ENCODE results near the gene MAPK8IP2. TPM values are rescaled to one million over a fixed set of nuclear protein-coding genes. Genes with fewer than 3 reads are reported as not detected.

MAPK8IP2 gene
- total and polyA plus RNA-seq, 2 of the 4 experiments (the other 2 are of a cell fraction) = under 0.01 to 0.14 TPM

DNA sequence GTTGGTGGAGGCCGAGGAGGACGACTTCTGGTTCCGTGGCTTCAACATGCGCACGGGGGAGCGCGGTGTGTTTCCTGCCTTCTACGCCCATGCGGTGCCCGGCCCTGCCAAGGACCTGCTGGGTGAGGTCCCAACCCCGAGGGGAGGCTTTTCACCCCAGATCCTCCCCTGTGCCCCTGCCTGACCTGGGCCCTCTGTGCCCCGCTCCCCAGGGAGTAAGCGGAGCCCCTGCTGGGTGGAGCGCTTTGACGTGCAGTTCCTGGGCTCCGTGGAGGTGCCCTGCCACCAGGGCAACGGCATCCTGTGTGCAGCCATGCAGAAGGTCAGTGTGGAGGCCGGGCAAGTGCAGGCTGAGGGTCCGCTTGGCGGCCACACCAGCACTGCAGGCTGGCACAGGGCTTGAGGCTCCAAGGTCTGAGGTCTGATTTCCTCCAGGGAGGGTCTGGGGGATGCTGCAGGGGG lies 5.1 kb downstream of the MAPK8IP2 start:
- Histone ChIP-seq H3K4me1 (ENCODE audit: control insufficient read depth, insufficient read depth, low read length) (no peaks in the 10 kb centered on the region), H3K4ac (ENCODE audit: low read depth, low read length) (no peak overlapping the region), H2AK9ac (replicated peaks; ENCODE audit: low read depth, low read length, poor library complexity) (no peak overlapping the region), H3K4me3 (ENCODE audit: insufficient read depth, low read depth, low read length) (no peak overlapping the region), H3K27ac (ENCODE audit: insufficient read depth, low read length) (no peak overlapping the region), H2BK120ac (ENCODE audit: low read depth, low read length) (no peak overlapping the region), H3K27me3 (ENCODE audit: control insufficient read depth, insufficient read depth, low read length) (peaks cover 80% of the 10 kb centered on the region), H2BK5ac (ENCODE audit: low read depth, low read length, poor library complexity, severe bottlenecking) (no peak overlapping the region), H3K36me3 (ENCODE audit: control insufficient read depth, insufficient read depth, low read length) (no peaks in the 10 kb centered on the region), H2AFZ (replicated peaks; ENCODE audit: low read length, poor library complexity) (no peak overlapping the region), H4K5ac (ENCODE audit: low read depth, low read length) (no peak overlapping the region), H2BK20ac (ENCODE audit: low read depth, low read length) (no peak overlapping the region), H3K9me1 (ENCODE audit: insufficient read depth, low read length) (0 out of 2 replicates have a peak, but pooled peaks cover 6% of the 10 kb centered on the region), H4K8ac (ENCODE audit: low read depth in 2 of 2, low read length in 2 of 2) (no peak overlapping the region), H4K91ac (ENCODE audit: insufficient read depth, low read depth, low read length) (no peak overlapping the region), H3K4me2 (ENCODE audit: low read depth, low read length) (no peak overlapping the region), H3K9ac (ENCODE audit: low read depth, low read length) (no peak overlapping the region), H3K9me3 (ENCODE audit: control insufficient read depth, insufficient read depth, low read length) (0 out of 2 replicates have a peak, but pooled peaks cover 2% of the 10 kb centered on the region), H3K18ac (ENCODE audit: low read depth, low read length) (no peak overlapping the region), H4K20me1 (ENCODE audit: insufficient read depth, low read length) (peaks cover 7% of the 10 kb centered on the region; the same call in 1 of the 2 replicates), H3K56ac (ENCODE audit: extremely low read depth, insufficient read depth, low read length) (no peak overlapping the region), H2AK5ac (ENCODE audit: low read depth, low read length) (no peak overlapping the region), H2BK15ac (ENCODE audit: low read depth, low read length) (no peak overlapping the region), H3K23ac (ENCODE audit: low read depth, low read length) (no peak overlapping the region), H3K14ac (replicated peaks; ENCODE audit: low read depth, low read length) (no peak overlapping the region), H3K79me1 (ENCODE audit: low read depth in 1 of 2, low read length in 2 of 2) (no peaks in the 10 kb centered on the region)
- DNase-seq (no peak), ATAC-seq (ENCODE audit: low read depth) (no peak)
- POLR2A ChIA-PET (ENCODE audit: unreplicated experiment) = no interaction called here
- in situ Hi-C loops (cut with MboI; ENCODE audit: low sequenced_read_pairs) (no loop called here), intact Hi-C loops (cut with micrococcal nuclease) (no loop called here), dilution Hi-C loops (cut with HindIII; ENCODE audit: low sequenced_read_pairs, unreplicated experiment) (no loop called here)
- no TSS peak for BruUV-seq (replicated peaks)
- TF ChIP-seq CEBPB (IDR thresholded peaks at IDR 0.05; ENCODE audit: low read depth, low read length) (no peak), RCOR1 (IDR thresholded peaks at IDR 0.05; ENCODE audit: insufficient replicate concordance, low read length) (no peak), CHD1 (IDR thresholded peaks at IDR 0.05; ENCODE audit: low read depth, low read length) (no peak), SMC3 (IDR thresholded peaks at IDR 0.05; ENCODE audit: low read depth, low read length) (no peak), NFE2L2 (IDR thresholded peaks at IDR 0.05; ENCODE audit: low read depth, low read length) (no peak), MXI1 (IDR thresholded peaks at IDR 0.05; ENCODE audit: borderline replicate concordance, low read depth, low read length) (no peak), BHLHE40 (IDR thresholded peaks at IDR 0.05; ENCODE audit: low read depth, low read length) (no peak), RAD21 (IDR thresholded peaks at IDR 0.05; ENCODE audit: low read length) (no peak), RFX5 (IDR thresholded peaks at IDR 0.05; ENCODE audit: low read depth, low read length) (no peak)
- TF ChIP-seq, protein P1, sequence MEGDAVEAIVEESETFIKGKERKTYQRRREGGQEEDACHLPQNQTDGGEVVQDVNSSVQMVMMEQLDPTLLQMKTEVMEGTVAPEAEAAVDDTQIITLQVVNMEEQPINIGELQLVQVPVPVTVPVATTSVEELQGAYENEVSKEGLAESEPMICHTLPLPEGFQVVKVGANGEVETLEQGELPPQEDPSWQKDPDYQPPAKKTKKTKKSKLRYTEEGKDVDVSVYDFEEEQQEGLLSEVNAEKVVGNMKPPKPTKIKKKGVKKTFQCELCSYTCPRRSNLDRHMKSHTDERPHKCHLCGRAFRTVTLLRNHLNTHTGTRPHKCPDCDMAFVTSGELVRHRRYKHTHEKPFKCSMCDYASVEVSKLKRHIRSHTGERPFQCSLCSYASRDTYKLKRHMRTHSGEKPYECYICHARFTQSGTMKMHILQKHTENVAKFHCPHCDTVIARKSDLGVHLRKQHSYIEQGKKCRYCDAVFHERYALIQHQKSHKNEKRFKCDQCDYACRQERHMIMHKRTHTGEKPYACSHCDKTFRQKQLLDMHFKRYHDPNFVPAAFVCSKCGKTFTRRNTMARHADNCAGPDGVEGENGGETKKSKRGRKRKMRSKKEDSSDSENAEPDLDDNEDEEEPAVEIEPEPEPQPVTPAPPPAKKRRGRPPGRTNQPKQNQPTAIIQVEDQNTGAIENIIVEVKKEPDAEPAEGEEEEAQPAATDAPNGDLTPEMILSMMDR (conservative IDR thresholded peaks at IDR 0.05; ENCODE audit: low read depth, low read length) = no peak
- TF ChIP-seq, protein P2, sequence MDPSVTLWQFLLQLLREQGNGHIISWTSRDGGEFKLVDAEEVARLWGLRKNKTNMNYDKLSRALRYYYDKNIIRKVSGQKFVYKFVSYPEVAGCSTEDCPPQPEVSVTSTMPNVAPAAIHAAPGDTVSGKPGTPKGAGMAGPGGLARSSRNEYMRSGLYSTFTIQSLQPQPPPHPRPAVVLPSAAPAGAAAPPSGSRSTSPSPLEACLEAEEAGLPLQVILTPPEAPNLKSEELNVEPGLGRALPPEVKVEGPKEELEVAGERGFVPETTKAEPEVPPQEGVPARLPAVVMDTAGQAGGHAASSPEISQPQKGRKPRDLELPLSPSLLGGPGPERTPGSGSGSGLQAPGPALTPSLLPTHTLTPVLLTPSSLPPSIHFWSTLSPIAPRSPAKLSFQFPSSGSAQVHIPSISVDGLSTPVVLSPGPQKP (IDR thresholded peaks at IDR 0.05; ENCODE audit: borderline replicate concordance, low read depth, low read length) = no peak
- TF ChIP-seq, protein P3, sequence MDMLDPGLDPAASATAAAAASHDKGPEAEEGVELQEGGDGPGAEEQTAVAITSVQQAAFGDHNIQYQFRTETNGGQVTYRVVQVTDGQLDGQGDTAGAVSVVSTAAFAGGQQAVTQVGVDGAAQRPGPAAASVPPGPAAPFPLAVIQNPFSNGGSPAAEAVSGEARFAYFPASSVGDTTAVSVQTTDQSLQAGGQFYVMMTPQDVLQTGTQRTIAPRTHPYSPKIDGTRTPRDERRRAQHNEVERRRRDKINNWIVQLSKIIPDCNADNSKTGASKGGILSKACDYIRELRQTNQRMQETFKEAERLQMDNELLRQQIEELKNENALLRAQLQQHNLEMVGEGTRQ (IDR thresholded peaks at IDR 0.05; ENCODE audit: low read depth, low read length) = no peak
- CTCF ChIA-PET = no interaction called here
- WGBS, 2 experiments (ENCODE audit: extremely low coverage in 2 of 2, insufficient read length in 1 of 2) = 80% methylated on average over 9 of the region's 20 CpGs; no CpG with 5 or more reads in 1 of the 2 experiments
